Measurements from ENCODE around the gene MTUS2.

Gene MTUS2

GRCh38 chr13:29464105-29464679 lies 644.1 kb downstream of the MTUS2 start:
- FAIRE-seq, result no peak

- FAIRE-seq, result no peak
These were observed 645.7 kb downstream of the MTUS2 start for GRCh38 chr13:29465741-29466293.

GRCh38 chr13:29471551-29471950 lies 651.4 kb downstream of the MTUS2 start:
- no peak for FAIRE-seq

- peak; percentile 55 for FAIRE-seq
These were observed 652.3 kb downstream of the MTUS2 start for GRCh38 chr13:29472332-29472961.

- no peak for FAIRE-seq
These were observed 653.0 kb downstream of the MTUS2 start for GRCh38 chr13:29473166-29473565.

GRCh38 chr13:29474991-29475390 lies 654.9 kb downstream of the MTUS2 start:
- no peak for FAIRE-seq

GRCh38 chr13:29476046-29476445 lies 655.9 kb downstream of the MTUS2 start:
- no peak for FAIRE-seq

- no peak for FAIRE-seq
These were observed 659.8 kb downstream of the MTUS2 start for GRCh38 chr13:29479716-29480492.

GRCh38 chr13:29480893-29481525 lies 660.9 kb downstream of the MTUS2 start:
- FAIRE-seq, result no peak

- FAIRE-seq, result no peak
These were observed 661.5 kb downstream of the MTUS2 start for GRCh38 chr13:29481603-29482002.

GRCh38 chr13:29482504-29482903 lies 662.4 kb downstream of the MTUS2 start:
- no peak for FAIRE-seq

- FAIRE-seq, result no peak
These were observed 663.1 kb downstream of the MTUS2 start for GRCh38 chr13:29483211-29483610.

GRCh38 chr13:29483623-29484022 lies 663.5 kb downstream of the MTUS2 start:
- FAIRE-seq, result no peak

- no peak for FAIRE-seq
These were observed 664.1 kb downstream of the MTUS2 start for GRCh38 chr13:29484236-29484635.

GRCh38 chr13:29484796-29485195 lies 664.7 kb downstream of the MTUS2 start:
- FAIRE-seq, result no peak

GRCh38 chr13:29486551-29486950 lies 666.4 kb downstream of the MTUS2 start:
- no peak for FAIRE-seq

- FAIRE-seq, result no peak
These were observed 667.6 kb downstream of the MTUS2 start for GRCh38 chr13:29487466-29488454.

- FAIRE-seq, result no peak
These were observed 669.8 kb downstream of the MTUS2 start for GRCh38 chr13:29489650-29490560.

- FAIRE-seq, result no peak
These were observed 670.4 kb downstream of the MTUS2 start for GRCh38 chr13:29490561-29490885.

- no peak for FAIRE-seq
These were observed 671.1 kb downstream of the MTUS2 start for GRCh38 chr13:29491248-29491647.

GRCh38 chr13:29493796-29494195 lies 673.7 kb downstream of the MTUS2 start:
- no peak for FAIRE-seq

All from G401.6 (cell line).